GM21619 (cell line): Measurements from ENCODE around the gene CTAGE15.
A peak's percentile ranks its signal among the peaks of the same experiment; 100 is the strongest.

Experiments
- ATAC-seq: cut with Tn5 transposase; IDR thresholded peaks from one replicate; pipeline ENCODE4 v1.9.1; 2021; ENCODE audit not compliant: unreplicated experiment

CTAGE15 gene

GRCh38 chr7:143622130-143622529 is 50.5 kb downstream of the CTAGE15 start:
- peak; percentile 21 for ATAC-seq
